Loucy (cell line): ENCODE results near the gene KLHL8.

Experiments
- CTCF ChIP-seq: fragments of 200-600 bp; sonication (generic); conservative IDR thresholded peaks from 2 replicates; pipeline ENCODE4 v1.5.1; 2014; ENCODE audit warnings: mild to moderate bottlenecking, antibody characterized with exemption, low read length
- EZH2phosphoT487 ChIP-seq: fragments of 200-600 bp; IDR thresholded peaks from 2 replicates; pipeline ENCODE4 v1.6.1; 2018; ENCODE audit warnings: antibody characterized with exemption, mild to moderate bottlenecking, moderate library complexity, borderline replicate concordance

GRCh38 chr4:87126056-87126455, 94.4 kb downstream of the KLHL8 start:
- TF ChIP-seq CTCF (no peak), EZH2phosphoT487 (no peak)
